Stimulated activated CD4-positive, alpha-beta T cell treated with anti-CD3 and anti-CD28 coated beads, Interleukin-12 subunit alpha, Interleukin-12 subunit beta, amount 100 ng/mL, for 48 hours (primary cell): ENCODE data around the gene U2AF1.
"Not testable (repeated sequence)": the region's sequence is repeated elsewhere in the genome, so short reads cannot be mapped to it uniquely, and the experiment has no call there.

ENCODE experiments used
- DNase-seq, 3 donors: peaks; one replicate each; pipeline ENCODE4 v3.0.0-alpha.2; 2020; ENCODE audit warnings: low read depth in 2 of 3, low spot score in 1 of 3

Gene U2AF1

GRCh38 chr21:43106965-43107793 is at the start of gene U2AF1:
Gene U2AF1, minus strand, starts transcription at chr21:43107570. Its CDS starts 76 bp downstream, at chr21:43107494.
- DNase-seq = peak in 2 of 3 donors; percentile 53 to 71

- not testable (repeated sequence) for DNase-seq
These were observed 46.2 kb upstream of the U2AF1 start for GRCh38 chr21:43153601-43154000.

DNA sequence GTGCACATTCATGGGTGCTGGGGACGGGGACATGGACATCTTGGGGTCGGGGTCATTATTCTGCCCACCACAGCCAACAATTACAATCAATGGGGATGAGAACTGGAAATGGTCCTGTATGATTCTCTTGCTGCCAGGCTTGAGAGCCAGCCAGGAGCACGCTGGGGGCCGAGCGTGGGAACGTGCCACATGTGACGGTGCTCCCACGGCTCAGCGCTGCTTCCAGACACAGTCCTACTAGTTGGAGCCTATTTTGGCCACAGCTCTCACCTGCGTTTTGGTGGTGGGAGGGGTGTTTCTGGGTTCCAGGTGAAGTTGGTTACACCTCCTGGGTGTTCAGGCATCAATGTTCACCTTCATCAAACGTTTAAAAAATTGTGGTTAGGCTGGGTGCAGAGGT is 42.0 kb upstream of the U2AF1 start:
- DNase-seq = not testable (repeated sequence)

DNA sequence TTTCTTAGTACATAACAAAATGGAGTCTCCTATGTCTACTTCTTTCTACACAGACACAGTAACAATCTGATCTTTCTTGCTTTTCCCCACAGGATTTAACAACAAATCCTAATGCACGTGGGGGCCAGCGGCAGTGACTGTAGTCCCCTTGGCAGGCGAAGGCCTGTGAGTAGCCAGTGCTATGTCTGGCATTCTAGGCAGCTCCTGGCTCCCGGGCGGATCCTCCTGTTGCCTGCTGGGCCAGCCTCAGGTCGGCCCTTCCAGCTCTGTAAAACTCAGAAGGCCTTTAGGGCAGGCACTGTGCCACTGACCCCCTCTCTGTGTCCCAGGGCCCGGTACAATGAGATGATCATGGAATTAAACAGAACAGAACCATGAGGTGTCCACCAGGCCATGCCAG is 40.6 kb upstream of the U2AF1 start:
- not testable (repeated sequence) for DNase-seq

- DNase-seq = not testable (repeated sequence)
These were observed 39.3 kb upstream of the U2AF1 start for GRCh38 chr21:43146637-43147036.

DNA sequence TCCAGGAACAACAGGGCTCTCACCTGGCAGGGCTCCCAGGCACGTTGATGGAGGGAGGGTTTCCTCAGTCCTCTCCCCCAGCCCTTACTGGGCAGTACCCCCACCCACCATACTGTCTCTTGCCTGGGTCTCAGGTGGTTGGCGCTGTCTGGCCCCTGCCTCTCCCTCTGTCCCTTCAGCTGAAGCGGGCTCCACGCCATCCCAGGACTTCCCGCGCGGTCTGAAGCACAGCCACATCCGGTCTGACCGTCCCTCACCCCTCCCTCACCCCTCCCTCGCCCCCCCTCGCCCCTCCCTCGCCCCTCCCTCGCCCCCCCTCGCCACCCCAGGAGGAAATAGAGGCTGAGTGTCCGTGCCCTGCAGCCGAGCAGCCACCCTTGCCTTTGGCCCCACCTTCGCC is 34.0 kb upstream of the U2AF1 start:
- not testable (repeated sequence) for DNase-seq

DNA sequence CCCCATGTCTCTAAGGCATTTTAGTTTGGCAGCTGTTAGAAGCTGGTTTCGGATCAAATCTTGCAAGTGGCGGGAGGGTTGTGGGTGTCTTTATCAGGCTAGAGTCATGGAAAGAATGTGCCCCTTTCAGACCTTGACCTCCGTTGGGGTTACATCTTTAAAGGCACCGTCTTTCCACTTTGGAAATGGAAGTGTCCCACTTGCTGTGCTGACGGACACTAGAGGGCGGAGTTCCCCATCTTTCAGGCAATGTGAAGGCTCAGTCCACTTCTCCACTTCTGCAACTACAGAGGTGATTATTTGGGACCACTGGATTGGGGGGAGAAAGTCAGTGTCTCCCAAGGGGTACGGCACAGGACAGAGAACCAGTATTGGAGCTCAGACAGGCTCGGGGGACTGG is 31.6 kb upstream of the U2AF1 start:
- DNase-seq = not testable (repeated sequence)

DNA sequence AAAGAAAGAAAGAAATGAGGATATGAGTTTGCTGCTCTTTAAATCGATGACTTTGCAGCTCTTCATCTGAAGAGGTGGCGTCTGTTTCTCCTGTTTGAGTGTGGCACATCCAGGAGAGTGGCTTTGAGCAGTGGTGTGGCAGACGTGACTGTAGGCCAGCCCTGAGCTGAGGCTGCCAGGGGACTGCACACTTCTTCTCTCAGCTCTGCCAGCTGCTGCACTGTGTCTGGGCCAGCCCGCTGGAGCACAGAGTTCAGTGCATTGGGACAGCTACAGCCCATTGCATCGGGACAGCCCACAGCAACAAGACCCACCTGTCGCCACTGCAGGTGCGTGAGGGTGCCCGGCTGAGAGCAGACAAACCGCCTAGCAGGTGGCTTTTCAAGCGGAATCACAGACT is 27.1 kb upstream of the U2AF1 start:
- not testable (repeated sequence) for DNase-seq

DNA sequence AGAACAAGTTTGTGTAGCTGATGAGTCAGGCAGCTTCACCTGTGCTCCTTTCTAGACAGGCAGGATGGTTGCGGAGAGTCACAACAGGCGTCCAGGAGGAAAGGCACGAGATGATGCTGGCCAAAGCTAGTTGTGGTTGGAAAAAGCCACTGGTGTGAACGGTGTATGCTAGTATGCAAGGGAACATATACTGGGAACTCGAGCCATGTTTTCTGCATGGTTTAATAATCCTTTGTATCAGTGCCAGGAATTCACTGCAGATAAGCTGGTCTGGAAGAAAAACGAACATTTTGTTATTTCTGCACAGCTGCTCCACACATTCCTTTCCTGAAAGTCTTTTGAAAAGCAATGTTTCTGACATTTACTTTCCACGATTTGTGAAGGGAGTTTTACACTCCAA is 22.7 kb upstream of the U2AF1 start:
- DNase-seq = not testable (repeated sequence)

- not testable (repeated sequence) for DNase-seq
These were observed 8.6 kb upstream of the U2AF1 start for GRCh38 chr21:43115956-43116355.

- DNase-seq = not testable (repeated sequence)
These were observed 7.1 kb upstream of the U2AF1 start for GRCh38 chr21:43114483-43114882.

GRCh38 chr21:43109006-43109405 is 1.6 kb upstream of the U2AF1 start:
- DNase-seq = not testable (repeated sequence)

DNA sequence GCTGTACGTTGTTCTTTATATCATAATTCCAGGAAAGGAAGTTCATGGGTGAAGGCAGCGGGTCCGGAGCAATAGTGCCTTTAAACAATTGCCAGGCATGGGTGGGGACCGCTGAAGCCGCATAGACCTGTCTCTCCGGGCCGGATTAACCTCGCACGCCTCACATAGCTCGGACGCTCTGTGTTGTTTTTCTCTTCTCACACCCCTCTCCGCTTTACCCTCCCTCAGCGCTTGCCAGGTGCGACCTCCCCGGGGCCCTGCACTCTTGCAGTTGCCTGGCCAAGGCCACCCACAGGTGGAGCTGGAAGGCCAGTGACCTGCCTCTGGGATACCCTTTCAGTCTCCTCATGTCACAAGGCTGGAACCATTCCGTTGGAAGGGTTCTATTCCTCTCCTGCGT is 807 bp upstream of the U2AF1 start:
- DNase-seq = not testable (repeated sequence)

GRCh38 chr21:43107794-43108137 is 396 bp upstream of the U2AF1 start:
- not testable (repeated sequence) for DNase-seq

DNA sequence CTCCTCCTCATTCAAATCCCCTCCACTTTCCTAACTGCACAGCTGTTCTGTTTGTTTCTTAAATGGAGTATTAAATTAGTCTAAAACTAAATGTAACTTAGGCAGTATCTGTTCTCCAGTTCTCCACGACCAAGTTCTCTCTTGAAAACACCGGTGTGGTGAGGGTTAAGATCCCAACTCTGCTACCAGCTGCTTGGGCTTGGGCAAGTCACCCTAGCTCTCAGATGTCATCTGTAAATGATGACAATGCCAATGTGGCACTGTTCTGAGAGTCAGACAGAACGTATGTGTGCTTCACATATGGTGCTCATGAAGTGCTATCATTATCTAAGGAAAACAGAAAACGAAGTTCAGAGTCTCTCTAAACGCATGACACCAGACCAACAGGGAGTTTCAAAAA is 2.7 kb downstream of the U2AF1 start:
- DNase-seq = not testable (repeated sequence)

DNA sequence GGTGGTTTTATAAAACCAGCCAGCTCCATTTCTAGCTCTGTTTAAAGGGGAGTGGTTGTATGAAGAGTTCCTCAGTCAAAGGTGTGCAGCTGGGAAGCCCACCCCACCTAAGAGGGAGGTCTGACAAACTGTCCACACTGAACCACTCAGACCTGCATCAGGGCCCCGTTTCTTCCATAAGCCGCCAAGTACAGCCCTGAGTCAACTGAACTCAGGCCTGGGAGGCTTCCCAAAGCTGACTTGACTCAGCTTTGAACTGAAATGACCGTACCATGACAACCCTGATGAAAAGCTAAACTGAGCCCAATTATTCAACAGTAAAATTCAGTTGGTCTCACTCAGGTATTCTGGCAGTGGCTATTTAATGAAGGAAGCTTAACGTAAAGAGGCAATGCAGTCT is 5.1 kb downstream of the U2AF1 start:
- DNase-seq = not testable (repeated sequence)

DNA sequence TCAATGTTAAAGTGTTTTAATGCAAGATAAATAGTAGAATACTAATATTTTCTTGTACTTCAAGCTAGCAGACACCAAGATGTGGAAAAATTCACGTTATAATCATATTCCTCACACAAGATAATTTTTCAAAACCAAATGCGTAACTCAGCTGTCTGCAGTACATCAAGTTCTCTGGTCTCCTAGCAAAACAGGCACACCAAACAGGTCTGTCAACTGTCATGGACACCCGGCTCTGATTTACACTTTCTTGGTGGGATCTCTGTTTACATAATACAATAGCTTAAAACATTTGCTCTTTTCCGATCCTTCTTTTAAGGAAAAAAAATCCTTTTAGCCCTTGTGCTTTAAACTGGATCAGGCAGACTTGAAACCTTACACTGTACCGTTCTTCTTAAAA is 5.7 kb downstream of the U2AF1 start:
- DNase-seq = not testable (repeated sequence)

- not testable (repeated sequence) for DNase-seq
These were observed 6.4 kb downstream of the U2AF1 start for GRCh38 chr21:43101000-43101399.

GRCh38 chr21:43091979-43092614 is 15.3 kb downstream of the U2AF1 start:
- DNase-seq = not testable (repeated sequence)

- not testable (repeated sequence) for DNase-seq
These were observed 16.4 kb downstream of the U2AF1 start for GRCh38 chr21:43090947-43091346.

GRCh38 chr21:43089463-43089862 is 17.9 kb downstream of the U2AF1 start:
- DNase-seq = not testable (repeated sequence)

- not testable (repeated sequence) for DNase-seq
These were observed 24.6 kb downstream of the U2AF1 start for GRCh38 chr21:43082587-43083300.
